Hepatocyte (in vitro differentiated cells): ENCODE results near the gene PSMA6. TPM values are rescaled to one million over a fixed set of nuclear protein-coding genes. Genes with fewer than 3 reads are reported as not detected.
A peak's percentile ranks its signal among the peaks of the same experiment; 100 is the strongest.
"Not testable (repeated sequence)": the region's sequence is repeated elsewhere in the genome, so short reads cannot be mapped to it uniquely, and the experiment has no call there.

Experiments
- DNase-seq: peaks from one replicate; pipeline ENCODE4 v3.0.0-alpha.2; 2016; ENCODE audit warnings: low spot score
- H2AFZ ChIP-seq: fragments of 200-600 bp; sonication (generic); 2 replicates; pipeline ENCODE4 v1.6.0; 2016; ENCODE audit warnings: antibody characterized with exemption, mild to moderate bottlenecking
- H3K27ac ChIP-seq: fragments of 200-600 bp; sonication (generic); 2 replicates; pipeline ENCODE4 v1.5.1; 2016; ENCODE audit warnings: mild to moderate bottlenecking
- H3K27me3 ChIP-seq: fragments of 200-600 bp; sonication (generic); 2 replicates; pipeline ENCODE4 v1.6.1; 2016
- H3K36me3 ChIP-seq: fragments of 200-600 bp; sonication (generic); replicated peaks from 2 replicates; pipeline ENCODE4 v1.5.1; 2016; ENCODE audit warnings: low read depth; ENCODE audit not compliant: insufficient read depth
- H3K4me1 ChIP-seq: fragments of 200-600 bp; sonication (generic); 2 replicates; pipeline ENCODE4 v1.5.1; 2016; ENCODE audit warnings: mild to moderate bottlenecking, moderate library complexity; ENCODE audit not compliant: insufficient read depth
- H3K4me2 ChIP-seq: fragments of 200-600 bp; sonication (generic); 2 replicates; pipeline ENCODE4 v1.6.0; 2016
- H3K4me3 ChIP-seq: fragments of 200-600 bp; sonication (generic); 2 replicates; pipeline ENCODE4 v1.5.1; 2016; ENCODE audit warnings: mild to moderate bottlenecking
- H3K79me2 ChIP-seq: fragments of 200-600 bp; sonication (generic); 2 replicates; pipeline ENCODE4 v1.6.0; 2017; ENCODE audit warnings: mild to moderate bottlenecking
- H3K9me2 ChIP-seq: fragments of 200-600 bp; sonication (generic); replicated peaks from 2 replicates; pipeline ENCODE4 v1.6.0; 2017; ENCODE audit warnings: mild to moderate bottlenecking; ENCODE audit not compliant: insufficient read depth
- H3K9me3 ChIP-seq: fragments of 200-600 bp; sonication (generic); 2 replicates; pipeline ENCODE4 v1.5.1; 2016; ENCODE audit warnings: low read depth, mild to moderate bottlenecking
- H4K20me1 ChIP-seq: fragments of 200-600 bp; sonication (generic); 2 replicates; pipeline ENCODE4 v1.6.0; 2016; ENCODE audit warnings: mild to moderate bottlenecking; ENCODE audit not compliant: insufficient read depth, poor library complexity, severe bottlenecking
- EZH2 ChIP-seq: fragments of 200-600 bp; sonication (generic); IDR thresholded peaks from 2 replicates; pipeline ENCODE4 v1.6.1; 2016; ENCODE audit warnings: antibody characterized with exemption, mild to moderate bottlenecking, borderline replicate concordance
- EZH2phosphoT487 ChIP-seq: fragments of 200-600 bp; sonication (generic); IDR thresholded peaks from one replicate; pipeline ENCODE4 v1.6.1; 2018; ENCODE audit warnings: antibody characterized with exemption, mild to moderate bottlenecking, low read depth, moderate library complexity; ENCODE audit not compliant: unreplicated experiment, severe bottlenecking
- WGBS: methylation state at CpG from one replicate; pipeline ENCODE4 v1.1.6; 2016; ENCODE audit warnings: low lambda C conversion rate; ENCODE audit errors: missing lambda C conversion rate; 5-methylcytosine and 5-hydroxymethylcytosine counted together
- polyA plus RNA-seq: library from polyadenylated mRNA; unstranded; fragments of >200 nt; fragmentation: Nextera tagmentation; extraction: Ambion mirVana; gene quantifications from 2 replicates; pipeline ENCODE4 v1.2.1, GENCODE V29; 2016
- total RNA-seq: library from RNA; depleted of rRNA; stranded (reverse); fragments of >200 nt; gene quantifications from 2 replicates; pipeline ENCODE4 v1.2.3, GENCODE V29; 2014
- TF ChIP-seq, protein P1 (sequence below): fragments of 200-600 bp; sonication (generic); IDR thresholded peaks from 2 replicates; pipeline ENCODE4 v1.5.1; 2016; ENCODE audit warnings: antibody characterized with exemption, mild to moderate bottlenecking; ENCODE audit not compliant: poor library complexity

PSMA6 gene
- total and polyA plus RNA-seq, 2 experiments from 2014 or later: 228 to 260 TPM

DNA sequence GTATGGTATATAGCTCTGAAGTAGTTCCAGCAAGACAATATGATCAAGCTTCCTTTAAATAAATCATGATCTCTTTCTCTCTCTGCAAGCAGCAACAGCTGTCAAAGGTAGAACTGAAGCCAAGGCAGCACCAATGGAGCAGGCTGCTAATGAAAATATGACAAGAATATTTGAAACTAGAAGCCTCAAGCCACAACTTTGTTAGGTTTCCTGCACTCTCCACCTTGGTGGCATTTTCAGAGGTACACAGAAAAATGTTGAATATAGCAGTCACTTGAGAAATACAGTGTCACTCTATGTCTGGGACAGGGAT, 43.8 kb upstream of the PSMA6 start:
- Histone ChIP-seq H3K9me3 (no peaks in the 10 kb centered on the region), H4K20me1 (no peaks in the 10 kb centered on the region), H3K4me3 (no peak overlapping the region), H2AFZ (no peak overlapping the region), H3K36me3 (no peaks in the 10 kb centered on the region), H3K4me2 (no peak overlapping the region), H3K27ac (peak overlapping the region; percentile 23), H3K27me3 (no peaks in the 10 kb centered on the region), H3K4me1 (no peaks in the 10 kb centered on the region), H3K79me2 (no peaks in the 10 kb centered on the region), H3K9me2 (no peaks in the 10 kb centered on the region)
- no peak for DNase-seq
- TF ChIP-seq EZH2phosphoT487 (no peak), EZH2 (no peak)
- TF ChIP-seq, protein P1, sequence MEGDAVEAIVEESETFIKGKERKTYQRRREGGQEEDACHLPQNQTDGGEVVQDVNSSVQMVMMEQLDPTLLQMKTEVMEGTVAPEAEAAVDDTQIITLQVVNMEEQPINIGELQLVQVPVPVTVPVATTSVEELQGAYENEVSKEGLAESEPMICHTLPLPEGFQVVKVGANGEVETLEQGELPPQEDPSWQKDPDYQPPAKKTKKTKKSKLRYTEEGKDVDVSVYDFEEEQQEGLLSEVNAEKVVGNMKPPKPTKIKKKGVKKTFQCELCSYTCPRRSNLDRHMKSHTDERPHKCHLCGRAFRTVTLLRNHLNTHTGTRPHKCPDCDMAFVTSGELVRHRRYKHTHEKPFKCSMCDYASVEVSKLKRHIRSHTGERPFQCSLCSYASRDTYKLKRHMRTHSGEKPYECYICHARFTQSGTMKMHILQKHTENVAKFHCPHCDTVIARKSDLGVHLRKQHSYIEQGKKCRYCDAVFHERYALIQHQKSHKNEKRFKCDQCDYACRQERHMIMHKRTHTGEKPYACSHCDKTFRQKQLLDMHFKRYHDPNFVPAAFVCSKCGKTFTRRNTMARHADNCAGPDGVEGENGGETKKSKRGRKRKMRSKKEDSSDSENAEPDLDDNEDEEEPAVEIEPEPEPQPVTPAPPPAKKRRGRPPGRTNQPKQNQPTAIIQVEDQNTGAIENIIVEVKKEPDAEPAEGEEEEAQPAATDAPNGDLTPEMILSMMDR: no peak

DNA sequence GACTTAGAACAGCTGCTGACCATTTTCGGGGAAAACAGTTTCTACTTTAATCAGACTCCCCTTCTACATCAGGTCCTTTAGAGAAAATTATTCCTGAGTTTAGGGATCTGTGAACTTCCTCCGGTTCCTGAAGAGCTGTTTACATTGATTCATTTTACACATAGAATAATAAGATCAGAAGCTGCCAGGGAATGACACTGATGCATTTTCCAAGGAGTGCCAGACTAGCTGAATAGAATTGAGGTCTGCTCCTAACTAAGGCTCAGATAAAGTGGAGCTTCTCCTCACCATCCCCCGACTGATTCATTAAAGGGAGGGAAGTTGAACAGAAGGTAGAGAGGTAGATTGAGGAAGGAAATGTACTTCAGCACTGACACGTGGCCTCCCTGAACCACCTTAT, 41.9 kb upstream of the PSMA6 start:
- Histone ChIP-seq H3K9me3 (no peaks in the 10 kb centered on the region), H2AFZ (no peak overlapping the region), H3K4me2 (no peak overlapping the region), H3K4me3 (no peak overlapping the region), H3K27ac (no peak overlapping the region), H4K20me1 (no peaks in the 10 kb centered on the region), H3K79me2 (no peaks in the 10 kb centered on the region), H3K27me3 (no peaks in the 10 kb centered on the region), H3K9me2 (no peaks in the 10 kb centered on the region), H3K4me1 (no peaks in the 10 kb centered on the region), H3K36me3 (no peaks in the 10 kb centered on the region)
- 90% methylated on average over 4 of the region's 4 CpGs for WGBS
- TF ChIP-seq EZH2: no peak
- no peak for TF ChIP-seq EZH2phosphoT487
- TF ChIP-seq, protein P1: no peak
- no peak for DNase-seq

DNA sequence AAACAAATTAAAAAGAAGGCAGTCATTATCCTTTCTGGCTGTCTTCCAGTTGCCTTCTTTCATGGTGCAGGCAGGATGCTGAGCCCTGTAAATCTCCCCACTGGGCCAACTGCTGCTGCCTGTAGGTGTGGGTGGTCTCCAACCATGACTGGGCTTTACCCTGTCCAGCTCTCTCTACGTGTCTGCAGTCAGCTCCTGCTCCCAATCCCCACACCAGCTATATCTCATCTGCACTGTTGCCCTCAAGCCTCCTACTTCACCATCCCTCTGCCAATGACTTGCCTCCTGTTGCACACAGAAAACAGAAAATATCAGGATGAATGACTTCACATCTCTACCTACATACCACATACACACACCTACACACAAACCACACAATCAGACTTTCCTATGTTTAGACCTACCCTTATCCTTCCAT, 39.7 kb upstream of the PSMA6 start:
- no peaks in the 10 kb centered on the region for H3K9me3 ChIP-seq
- H3K4me1 ChIP-seq: no peaks in the 10 kb centered on the region
- H3K27ac ChIP-seq: no peak overlapping the region
- H4K20me1 ChIP-seq: no peaks in the 10 kb centered on the region
- WGBS: 54% methylated on average over 1 of the region's 1 CpG
- H3K9me2 ChIP-seq: no peaks in the 10 kb centered on the region
- H3K36me3 ChIP-seq: no peaks in the 10 kb centered on the region
- H3K27me3 ChIP-seq: no peaks in the 10 kb centered on the region
- H3K4me2 ChIP-seq: no peak overlapping the region
- H3K4me3 ChIP-seq: no peak overlapping the region
- TF ChIP-seq EZH2 (no peak), EZH2phosphoT487 (no peak)
- TF ChIP-seq, protein P1: no peak
- no peak for DNase-seq
- no peak overlapping the region for H2AFZ ChIP-seq
- H3K79me2 ChIP-seq: no peaks in the 10 kb centered on the region

DNA sequence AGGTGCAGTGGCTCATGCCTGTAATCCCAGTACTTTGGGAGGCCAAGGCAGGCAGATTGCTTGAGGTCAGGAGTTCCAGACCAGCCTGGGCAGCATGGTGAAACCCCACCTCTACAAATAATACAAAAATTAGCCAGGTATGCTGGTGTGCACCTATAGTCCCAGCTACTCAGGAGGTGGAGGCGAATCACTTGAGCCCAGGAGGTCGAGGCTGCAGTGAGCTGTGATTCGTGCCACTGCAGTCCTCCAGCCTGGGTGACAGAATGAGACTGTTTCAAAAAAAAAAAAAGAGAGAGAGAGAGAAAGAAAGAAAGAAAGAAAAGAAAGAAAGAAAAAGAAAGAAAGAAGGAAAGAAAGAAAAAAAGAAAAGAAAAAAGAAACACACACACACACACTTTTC, 39.1 kb upstream of the PSMA6 start:
- not testable (repeated sequence) for H3K79me2 ChIP-seq, H3K27me3 ChIP-seq, H2AFZ ChIP-seq, H3K9me3 ChIP-seq, H4K20me1 ChIP-seq, DNase-seq, H3K36me3 ChIP-seq, H3K4me3 ChIP-seq, H3K4me2 ChIP-seq, H3K9me2 ChIP-seq, H3K27ac ChIP-seq, H3K4me1 ChIP-seq
- 98% methylated on average over 3 of the region's 3 CpGs for WGBS

DNA sequence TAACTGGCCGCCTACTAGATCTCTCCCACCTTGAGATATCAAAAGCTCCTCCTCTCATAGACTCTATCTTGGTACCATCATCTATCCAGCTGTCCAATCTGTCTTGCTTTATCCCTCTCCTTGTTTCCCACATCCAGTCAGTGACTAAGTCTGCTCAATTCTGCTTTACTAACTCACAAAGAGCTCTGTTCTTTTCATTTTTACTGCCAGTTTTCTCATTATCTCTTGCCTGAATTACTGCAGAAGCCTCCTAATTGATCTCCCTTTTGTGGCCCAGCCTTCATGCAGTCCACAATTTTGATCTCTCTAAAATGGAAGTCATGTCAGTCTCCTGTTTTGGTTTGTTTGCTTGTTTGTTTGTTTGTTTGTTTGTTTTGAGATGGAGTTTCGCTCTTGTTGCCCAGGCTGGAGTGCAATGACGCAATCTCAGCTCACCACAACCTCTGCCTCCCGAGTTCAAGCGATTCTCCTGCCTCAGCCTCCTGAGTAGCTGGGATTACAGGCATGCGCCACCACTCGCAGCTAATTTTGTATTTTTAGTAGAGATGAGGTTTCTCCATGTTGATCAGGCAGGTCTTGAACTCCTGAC, 38.1 kb upstream of the PSMA6 start:
- 96% methylated on average over 7 of the region's 7 CpGs for WGBS
- not testable (repeated sequence) for DNase-seq, H3K9me3 ChIP-seq, H3K79me2 ChIP-seq, H2AFZ ChIP-seq, H4K20me1 ChIP-seq, H3K36me3 ChIP-seq, H3K27ac ChIP-seq, H3K4me3 ChIP-seq, H3K27me3 ChIP-seq, H3K4me2 ChIP-seq, H3K9me2 ChIP-seq, H3K4me1 ChIP-seq
